Hindlimb muscle (tissue), 1 donor: ENCODE data around the gene LCN9. TPM values are rescaled to one million over a fixed set of nuclear protein-coding genes. Genes with fewer than 3 reads are reported as not detected.

Experiments used
- DNase-seq: peaks from one replicate; pipeline ENCODE4 v3.0.0-alpha.2; 2013
- polyA plus RNA-seq: library from polyadenylated mRNA; unstranded; fragments of 120-200 nt; gene quantifications from one replicate; pipeline ENCODE4 v1.2.1, GENCODE V29; 2013; ENCODE audit not compliant: insufficient read length

Gene LCN9
- polyA plus RNA-seq, 1 donor, result not detected

GRCh38 chr9:135673941-135674340 lies 10.8 kb downstream of the LCN9 start:
- no peak for DNase-seq

GRCh38 chr9:135674977-135675376 lies 11.9 kb downstream of the LCN9 start:
- DNase-seq, result no peak

GRCh38 chr9:135676891-135677290 lies 13.8 kb downstream of the LCN9 start:
- no peak for DNase-seq

- DNase-seq, result no peak
Measured at GRCh38 chr9:135677641-135678168, 14.6 kb downstream of the LCN9 start.

- no peak for DNase-seq
Measured at GRCh38 chr9:135678236-135679017, 15.3 kb downstream of the LCN9 start.

GRCh38 chr9:135680056-135680455 lies 16.9 kb downstream of the LCN9 start:
- no peak for DNase-seq

- DNase-seq, result no peak
Measured at GRCh38 chr9:135681161-135681560, 18.1 kb downstream of the LCN9 start.

- no peak for DNase-seq
Measured at GRCh38 chr9:135683401-135684034, 20.4 kb downstream of the LCN9 start.

- no peak for DNase-seq
Measured at GRCh38 chr9:135684691-135685090, 21.6 kb downstream of the LCN9 start.

GRCh38 chr9:135687216-135687615 lies 24.1 kb downstream of the LCN9 start:
- DNase-seq, result no peak

- DNase-seq, result no peak
Measured at GRCh38 chr9:135689011-135689410, 25.9 kb downstream of the LCN9 start.

GRCh38 chr9:135690836-135691570 lies 27.9 kb downstream of the LCN9 start:
- no peak for DNase-seq

GRCh38 chr9:135692410-135692809 lies 29.3 kb downstream of the LCN9 start:
- DNase-seq, result no peak

GRCh38 chr9:135693265-135693664 lies 30.2 kb downstream of the LCN9 start:
- DNase-seq, result no peak

- DNase-seq, result no peak
Measured at GRCh38 chr9:135693771-135694170, 30.7 kb downstream of the LCN9 start.

- no peak for DNase-seq
Measured at GRCh38 chr9:135694414-135694813, 31.3 kb downstream of the LCN9 start.

GRCh38 chr9:135695036-135695435 lies 31.9 kb downstream of the LCN9 start:
- no peak for DNase-seq

GRCh38 chr9:135695642-135696041 lies 32.5 kb downstream of the LCN9 start:
- no peak for DNase-seq

- no peak for DNase-seq
Measured at GRCh38 chr9:135696446-135696845, 33.3 kb downstream of the LCN9 start.

- DNase-seq, result no peak
Measured at GRCh38 chr9:135697226-135697625, 34.1 kb downstream of the LCN9 start.

- no peak for DNase-seq
Measured at GRCh38 chr9:135698236-135698635, 35.1 kb downstream of the LCN9 start.

- DNase-seq, result no peak
Measured at GRCh38 chr9:135698767-135699166, 35.7 kb downstream of the LCN9 start.

GRCh38 chr9:135699440-135699839 lies 36.3 kb downstream of the LCN9 start, which contains the start of gene SOHLH1:
SOHLH1 (minus strand) TSS chr9:135699481; CDS start chr9:135699467, 14 bp downstream.
- no peak for DNase-seq
